Kidney epithelial cell (primary cell): ENCODE data around the gene MYH3. TPM values are rescaled to one million over a fixed set of nuclear protein-coding genes. Genes with fewer than 3 reads are reported as not detected.

ENCODE experiments used
- DNase-seq: peaks from one replicate; pipeline ENCODE4 v3.0.0-alpha.2; 2010; ENCODE audit warnings: low read depth
- H3K27me3 ChIP-seq: 2 replicates; pipeline ENCODE4 v1.6.0; 2011; ENCODE audit warnings: low read length; ENCODE audit not compliant: control insufficient read depth, insufficient read depth
- H3K36me3 ChIP-seq: 2 replicates; pipeline ENCODE4 v1.5.1; 2011; ENCODE audit warnings: low read length; ENCODE audit not compliant: control insufficient read depth, insufficient read depth
- H3K4me3 ChIP-seq: 2 replicates; pipeline ENCODE4 v1.5.1; 2011; ENCODE audit warnings: low read depth, mild to moderate bottlenecking, control low read depth, low read length
- total RNA-seq: library from RNA; depleted of rRNA; stranded (reverse); fragments of >200 nt; gene quantifications from 2 replicates; pipeline ENCODE4 v1.2.3, GENCODE V29; 2015
- TF ChIP-seq, protein P1 (sequence below): IDR thresholded peaks from 2 replicates; pipeline ENCODE4 v1.5.1; 2011; ENCODE audit warnings: mild to moderate bottlenecking, moderate library complexity, low read length, control low read depth, inconsistent platforms; ENCODE audit not compliant: insufficient read depth, poor library complexity, severe bottlenecking

MYH3 gene
- total RNA-seq, 1 donor from 2014 or later, result 0.33 TPM

DNA sequence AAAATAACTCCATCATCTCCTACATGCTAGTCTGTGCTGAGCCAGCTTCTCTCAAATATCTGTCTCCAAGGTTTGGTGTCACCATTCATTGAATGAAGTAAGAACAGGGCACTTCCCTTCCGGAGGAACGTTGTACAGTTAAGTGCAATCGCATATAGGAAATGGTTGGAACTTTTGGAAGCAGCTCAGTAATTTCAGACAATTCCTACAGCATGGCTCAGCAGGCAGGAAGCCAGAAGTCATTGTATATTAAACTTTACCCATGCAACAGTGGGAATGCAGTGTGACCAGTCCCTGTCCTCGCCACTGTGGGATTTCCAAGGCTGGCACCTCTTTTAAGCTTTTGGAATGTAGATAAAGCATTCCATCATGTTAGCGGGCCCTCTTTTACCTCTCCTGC is 56.5 kb downstream of the MYH3 start:
- TF ChIP-seq, protein P1, sequence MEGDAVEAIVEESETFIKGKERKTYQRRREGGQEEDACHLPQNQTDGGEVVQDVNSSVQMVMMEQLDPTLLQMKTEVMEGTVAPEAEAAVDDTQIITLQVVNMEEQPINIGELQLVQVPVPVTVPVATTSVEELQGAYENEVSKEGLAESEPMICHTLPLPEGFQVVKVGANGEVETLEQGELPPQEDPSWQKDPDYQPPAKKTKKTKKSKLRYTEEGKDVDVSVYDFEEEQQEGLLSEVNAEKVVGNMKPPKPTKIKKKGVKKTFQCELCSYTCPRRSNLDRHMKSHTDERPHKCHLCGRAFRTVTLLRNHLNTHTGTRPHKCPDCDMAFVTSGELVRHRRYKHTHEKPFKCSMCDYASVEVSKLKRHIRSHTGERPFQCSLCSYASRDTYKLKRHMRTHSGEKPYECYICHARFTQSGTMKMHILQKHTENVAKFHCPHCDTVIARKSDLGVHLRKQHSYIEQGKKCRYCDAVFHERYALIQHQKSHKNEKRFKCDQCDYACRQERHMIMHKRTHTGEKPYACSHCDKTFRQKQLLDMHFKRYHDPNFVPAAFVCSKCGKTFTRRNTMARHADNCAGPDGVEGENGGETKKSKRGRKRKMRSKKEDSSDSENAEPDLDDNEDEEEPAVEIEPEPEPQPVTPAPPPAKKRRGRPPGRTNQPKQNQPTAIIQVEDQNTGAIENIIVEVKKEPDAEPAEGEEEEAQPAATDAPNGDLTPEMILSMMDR, result no peak
- H3K27me3 ChIP-seq, result no peaks in the 10 kb centered on the region
- no peak for DNase-seq
- no peaks in the 10 kb centered on the region for H3K36me3 ChIP-seq
- H3K4me3 ChIP-seq, result no peak overlapping the region

DNA sequence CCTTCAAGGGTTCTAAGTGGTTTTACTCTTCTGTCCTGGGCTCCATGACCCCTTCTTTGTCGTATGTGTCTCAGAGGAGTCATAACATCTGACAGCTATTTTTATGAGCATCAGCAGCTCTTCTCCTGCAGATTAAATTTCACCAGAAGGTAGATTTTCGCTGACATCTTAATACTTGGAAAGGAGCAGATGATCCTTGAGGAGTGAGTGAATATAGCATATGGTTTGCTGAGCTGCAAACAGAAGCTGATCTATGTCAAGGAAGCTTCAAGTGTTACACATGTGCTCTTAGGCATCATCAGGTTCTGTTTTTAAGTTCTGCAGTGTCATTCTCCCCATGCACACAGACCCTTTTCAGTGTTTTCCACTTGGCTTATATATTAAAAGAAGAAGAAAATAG is 58.5 kb downstream of the MYH3 start:
- DNase-seq, result no peak
- H3K27me3 ChIP-seq, result no peaks in the 10 kb centered on the region
- H3K36me3 ChIP-seq, result no peaks in the 10 kb centered on the region
- TF ChIP-seq, protein P1, result no peak
- no peak overlapping the region for H3K4me3 ChIP-seq

DNA sequence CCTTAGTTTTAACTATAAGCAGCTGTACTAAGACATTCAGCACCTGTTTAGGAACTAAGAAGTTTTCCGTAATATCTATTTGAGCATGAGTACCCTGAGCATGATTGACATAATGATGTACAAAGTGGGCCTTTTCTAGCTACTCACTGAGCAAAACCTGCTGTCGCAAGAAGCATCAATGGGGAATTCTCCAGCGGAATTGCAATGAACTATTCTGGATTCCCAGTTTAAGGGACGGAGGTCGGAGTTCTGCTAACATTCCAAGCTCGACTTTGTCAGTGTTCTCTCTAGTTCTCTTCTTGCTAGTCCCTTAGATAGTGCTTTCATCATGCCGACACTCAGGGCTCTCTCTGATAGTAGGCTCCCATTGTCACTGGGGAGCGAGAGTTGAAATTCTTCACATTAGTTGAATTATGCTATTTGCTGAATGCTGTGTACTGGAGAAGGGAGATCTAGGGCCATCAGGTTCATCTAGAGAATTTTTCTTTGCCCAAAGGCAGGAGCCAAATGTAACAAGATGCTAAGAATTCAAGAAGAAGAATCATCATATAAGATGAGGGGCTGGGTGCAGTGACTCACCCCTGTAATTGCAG is 67.5 kb downstream of the MYH3 start:
- Histone ChIP-seq H3K36me3 (no peaks in the 10 kb centered on the region), H3K27me3 (no peaks in the 10 kb centered on the region), H3K4me3 (no peak overlapping the region)
- TF ChIP-seq, protein P1, result no peak
- DNase-seq, result no peak

DNA sequence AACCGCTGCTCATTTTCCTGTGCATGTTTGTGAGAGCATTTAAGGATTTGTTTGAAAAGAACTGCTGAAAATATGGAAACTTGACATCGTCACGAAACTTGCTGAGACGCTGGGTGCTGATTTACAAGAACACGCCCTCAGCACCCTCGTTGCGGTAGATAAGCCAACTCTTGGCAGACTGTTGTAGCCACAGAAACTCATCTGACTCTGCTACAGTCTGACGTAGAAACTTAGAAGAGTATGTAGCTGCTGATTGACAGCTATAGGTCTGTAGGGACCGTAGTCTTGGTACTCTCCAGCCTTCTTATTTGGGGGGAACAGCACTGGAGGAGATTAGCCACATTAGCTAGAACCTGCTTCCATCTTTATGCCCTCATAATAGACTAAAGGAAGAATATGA is 71.6 kb downstream of the MYH3 start:
- DNase-seq, result no peak
- Histone ChIP-seq H3K4me3 (no peak overlapping the region), H3K36me3 (no peaks in the 10 kb centered on the region), H3K27me3 (no peaks in the 10 kb centered on the region)
- TF ChIP-seq, protein P1, result no peak

DNA sequence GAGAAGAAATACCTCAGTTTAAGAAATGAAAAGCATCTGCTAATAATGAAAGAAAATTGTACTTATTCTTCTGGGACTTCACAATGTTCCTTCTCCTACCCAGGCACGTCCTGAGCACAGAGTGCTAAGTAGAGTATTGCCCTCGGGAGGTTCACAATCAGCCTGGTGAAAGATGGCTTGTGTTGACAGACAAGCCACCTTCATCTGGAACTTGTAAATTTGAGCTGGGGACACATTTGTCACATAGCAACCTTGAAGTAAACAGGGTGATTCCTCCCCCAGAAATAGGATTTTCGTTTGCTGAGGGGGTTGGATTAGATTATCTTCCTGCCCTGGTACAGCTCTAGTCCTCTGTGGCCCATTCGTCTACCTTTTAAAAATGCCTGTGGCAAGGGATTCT is 73.3 kb downstream of the MYH3 start:
- TF ChIP-seq, protein P1, result no peak
- H3K36me3 ChIP-seq, result no peaks in the 10 kb centered on the region
- DNase-seq, result no peak
- H3K27me3 ChIP-seq, result no peaks in the 10 kb centered on the region
- no peak overlapping the region for H3K4me3 ChIP-seq

DNA sequence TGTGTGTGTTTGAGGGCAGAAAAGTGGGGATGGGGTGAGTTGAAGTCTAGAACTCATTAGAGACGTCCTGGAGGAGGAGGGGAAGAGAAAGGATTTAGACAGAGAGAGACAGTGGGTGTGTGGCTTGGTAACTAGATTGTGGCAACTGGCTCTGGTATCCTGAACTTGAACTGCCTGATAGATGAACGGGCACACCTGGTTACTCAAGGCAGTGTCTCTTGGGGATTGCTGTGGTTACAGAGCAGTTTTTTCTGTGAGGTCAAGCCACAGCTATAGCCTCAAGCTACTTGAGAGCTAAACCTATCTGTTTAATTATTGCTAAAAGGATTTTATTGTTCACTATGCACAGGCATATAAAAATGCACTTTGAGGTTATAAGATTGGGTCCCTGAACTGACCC is 77.8 kb downstream of the MYH3 start:
- Histone ChIP-seq H3K36me3 (no peaks in the 10 kb centered on the region), H3K27me3 (no peaks in the 10 kb centered on the region), H3K4me3 (no peak overlapping the region)
- no peak for DNase-seq
- TF ChIP-seq, protein P1, result no peak
